B cell (primary cell): Measurements from ENCODE around the gene CASZ1.

Experiments used
- EZH2 ChIP-seq: IDR thresholded peaks from 2 replicates; pipeline ENCODE4 v1.6.1; 2012; ENCODE audit warnings: borderline replicate concordance, low read depth, mild to moderate bottlenecking, moderate library complexity, low read length; ENCODE audit not compliant: insufficient read depth, poor library complexity, severe bottlenecking
- TF ChIP-seq, protein P1 (sequence below): fragments of 200-600 bp; IDR thresholded peaks from one replicate; pipeline ENCODE4 v1.8.0; 2022; ENCODE audit warnings: antibody characterized with exemption, mild to moderate bottlenecking

DNA sequence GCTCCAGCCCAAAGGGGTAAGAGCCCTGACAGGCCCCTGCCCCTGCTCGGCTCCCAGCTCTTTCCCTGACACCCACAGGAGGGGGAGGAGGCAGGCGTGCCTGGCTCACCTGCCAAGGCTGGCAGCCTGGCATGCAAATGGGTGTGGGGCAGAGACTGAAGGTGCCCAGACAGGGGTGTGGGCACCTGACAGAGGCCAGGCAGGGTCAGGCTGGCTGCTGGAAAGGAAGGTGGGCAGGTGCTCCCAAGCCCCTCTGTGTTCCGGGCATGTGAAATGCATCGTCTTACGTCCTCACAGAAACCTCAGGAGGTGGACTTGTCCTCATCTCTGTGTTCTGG lies 19.4 kb upstream of the CASZ1 start:
- TF ChIP-seq, protein P1, sequence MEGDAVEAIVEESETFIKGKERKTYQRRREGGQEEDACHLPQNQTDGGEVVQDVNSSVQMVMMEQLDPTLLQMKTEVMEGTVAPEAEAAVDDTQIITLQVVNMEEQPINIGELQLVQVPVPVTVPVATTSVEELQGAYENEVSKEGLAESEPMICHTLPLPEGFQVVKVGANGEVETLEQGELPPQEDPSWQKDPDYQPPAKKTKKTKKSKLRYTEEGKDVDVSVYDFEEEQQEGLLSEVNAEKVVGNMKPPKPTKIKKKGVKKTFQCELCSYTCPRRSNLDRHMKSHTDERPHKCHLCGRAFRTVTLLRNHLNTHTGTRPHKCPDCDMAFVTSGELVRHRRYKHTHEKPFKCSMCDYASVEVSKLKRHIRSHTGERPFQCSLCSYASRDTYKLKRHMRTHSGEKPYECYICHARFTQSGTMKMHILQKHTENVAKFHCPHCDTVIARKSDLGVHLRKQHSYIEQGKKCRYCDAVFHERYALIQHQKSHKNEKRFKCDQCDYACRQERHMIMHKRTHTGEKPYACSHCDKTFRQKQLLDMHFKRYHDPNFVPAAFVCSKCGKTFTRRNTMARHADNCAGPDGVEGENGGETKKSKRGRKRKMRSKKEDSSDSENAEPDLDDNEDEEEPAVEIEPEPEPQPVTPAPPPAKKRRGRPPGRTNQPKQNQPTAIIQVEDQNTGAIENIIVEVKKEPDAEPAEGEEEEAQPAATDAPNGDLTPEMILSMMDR: no peak
- TF ChIP-seq EZH2: no peak
